Right lobe of liver (tissue), 4 donors: ENCODE measurements around the gene ATOH8.

Experiments used
- CTCF ChIP-seq, 4 donors: fragments of 200-600 bp in 3 of 4; fragments of 450-650 bp in 1 of 4; IDR thresholded peaks; one replicate each; pipeline versions ENCODE4 v1.5.1 to v1.8.0; 2016 to 2022; ENCODE audit warnings: antibody characterized with exemption in 4 of 4, mild to moderate bottlenecking in 2 of 4
- POLR2A ChIP-seq: fragments of 450-650 bp; IDR thresholded peaks from one replicate; pipeline ENCODE4 v1.6.1; 2017; ENCODE audit warnings: antibody characterized with exemption, mild to moderate bottlenecking
- donor health status: DM: no; HTN: no; CAD: no.
- donor health status: DM: no; HTN: no; CAD: no.
- donor health status: DM: no; HTN: yes; CAD: no.

- TF ChIP-seq CTCF (IDR thresholded peaks at IDR 0.05), result no peak
- TF ChIP-seq POLR2A, result peak; percentile 59
Measured at GRCh38 chr2:85712849-85713612, 40.8 kb upstream of the ATOH8 start.
